ENCODE results near the gene CHMP4A.
A peak's percentile ranks its signal among the peaks of the same experiment; 100 is the strongest.

Gene CHMP4A

GRCh38 chr14:24212924-24213865 is at the start of gene CHMP4A:
Gene CHMP4A (minus strand): TSS chr14:24213488. CDS start chr14:24213439, 49 bp downstream.
- DNase-seq, result peak; percentile 96

GRCh38 chr14:24261969-24262327 is 48.7 kb upstream of the CHMP4A start:
- DNase-seq, result no peak

- DNase-seq, result no peak
Observed at GRCh38 chr14:24261256-24261968, 48.1 kb upstream of the CHMP4A start.

- DNase-seq, result no peak
Observed at GRCh38 chr14:24260780-24261157, 47.5 kb upstream of the CHMP4A start.

- DNase-seq, result no peak
Observed at GRCh38 chr14:24260026-24260779, 46.9 kb upstream of the CHMP4A start.

GRCh38 chr14:24259282-24260025 is 46.2 kb upstream of the CHMP4A start:
- DNase-seq, result no peak

- DNase-seq, result no peak
Observed at GRCh38 chr14:24258548-24259265, 45.4 kb upstream of the CHMP4A start.

- no peak for DNase-seq
Observed at GRCh38 chr14:24258119-24258518, 44.8 kb upstream of the CHMP4A start.

- no peak for DNase-seq
Observed at GRCh38 chr14:24256960-24257359, 43.7 kb upstream of the CHMP4A start.

GRCh38 chr14:24255931-24256711 is 42.8 kb upstream of the CHMP4A start:
- DNase-seq, result no peak

- no peak for DNase-seq
Observed at GRCh38 chr14:24255438-24255837, 42.1 kb upstream of the CHMP4A start.

- DNase-seq, result no peak
Observed at GRCh38 chr14:24254630-24255392, 41.5 kb upstream of the CHMP4A start.

GRCh38 chr14:24253936-24254335 is 40.6 kb upstream of the CHMP4A start:
- no peak for DNase-seq

GRCh38 chr14:24252289-24253124 is 39.2 kb upstream of the CHMP4A start:
- DNase-seq, result no peak

GRCh38 chr14:24251880-24252288 is 38.6 kb upstream of the CHMP4A start:
- DNase-seq, result no peak

- no peak for DNase-seq
Observed at GRCh38 chr14:24250354-24250753, 37.1 kb upstream of the CHMP4A start.

GRCh38 chr14:24249230-24250021 is 36.1 kb upstream of the CHMP4A start:
- DNase-seq, result no peak

GRCh38 chr14:24247422-24247821 is 34.1 kb upstream of the CHMP4A start:
- DNase-seq, result no peak
